IPS-18c (cell line): ENCODE measurements around the gene RALGPS1.

Experiments used
- H3K4me3 ChIP-seq: 2 replicates; pipeline ENCODE4 v1.7.0; 2013; ENCODE audit warnings: low read depth, mild to moderate bottlenecking, low read length, moderate library complexity; ENCODE audit not compliant: insufficient read depth
- H3K9me3 ChIP-seq: one replicate; pipeline ENCODE4 v1.6.1; 2013; ENCODE audit warnings: mild to moderate bottlenecking, low read length, moderate library complexity; ENCODE audit not compliant: control insufficient read depth, insufficient read depth

Gene RALGPS1

DNA sequence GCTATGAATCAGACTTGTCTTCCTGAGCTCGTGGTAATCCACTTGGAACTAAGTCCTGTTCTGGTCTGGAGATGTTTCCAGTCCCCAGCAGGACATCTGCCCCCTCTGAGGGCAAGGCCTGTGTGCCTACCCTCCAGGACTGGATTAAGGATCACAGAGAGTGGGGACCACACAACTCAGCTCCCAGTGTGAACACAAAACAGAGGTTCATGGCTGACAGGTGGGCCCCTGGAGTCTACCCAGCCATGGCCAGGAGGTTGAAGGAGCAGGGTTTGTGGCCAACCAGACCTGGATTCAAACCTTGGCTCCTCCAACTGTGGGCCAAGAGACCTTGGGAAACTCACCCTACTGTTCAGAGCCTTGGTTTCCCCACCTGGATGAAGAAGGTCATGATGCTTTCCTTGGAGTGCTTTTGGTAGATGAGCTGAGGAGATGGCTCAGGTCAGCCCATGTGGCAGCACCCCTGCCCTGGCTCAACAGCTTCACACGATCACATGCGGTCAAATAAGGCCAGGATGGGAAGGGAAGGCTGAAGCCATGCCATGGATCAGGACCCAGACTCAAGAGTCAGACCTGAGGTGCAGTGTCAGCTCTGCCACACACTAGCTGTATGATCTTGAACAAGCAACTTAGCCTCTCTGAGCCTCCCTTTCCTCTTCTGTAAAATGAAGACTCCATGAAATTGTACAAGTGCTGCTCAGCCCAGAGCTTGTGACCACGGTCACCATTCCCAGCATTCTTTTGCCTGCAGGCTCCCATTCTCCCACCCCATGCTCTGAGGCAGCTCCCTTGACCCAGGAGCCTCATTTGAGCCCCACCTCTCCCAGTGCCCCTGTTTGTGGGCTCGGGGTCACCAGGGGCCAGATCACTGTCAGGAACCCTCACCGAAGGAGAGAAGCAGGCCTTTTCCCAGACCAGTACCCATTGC is 235.1 kb downstream of the RALGPS1 start:
- H3K9me3 ChIP-seq: no peaks in the 10 kb centered on the region
- H3K4me3 ChIP-seq: no peak overlapping the region

DNA sequence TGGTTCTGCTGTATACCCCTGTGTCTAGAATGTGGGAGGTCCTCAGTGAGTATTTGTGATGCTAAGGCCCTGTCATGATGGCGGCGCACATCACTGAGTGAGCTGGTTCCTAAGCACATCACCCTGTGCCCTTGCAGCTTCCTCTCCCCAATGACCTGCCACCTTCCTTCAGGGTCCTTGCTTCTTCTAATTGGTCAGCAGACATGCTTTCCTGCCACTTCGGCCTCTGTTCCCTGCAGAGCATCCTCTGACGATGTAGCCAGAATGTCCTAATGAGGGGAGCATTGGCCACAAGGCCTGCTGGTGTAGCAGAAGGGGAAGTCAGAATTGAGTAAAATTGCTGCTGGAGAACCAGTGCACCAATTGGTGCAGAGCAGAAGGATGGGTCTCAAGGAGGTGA is 238.9 kb downstream of the RALGPS1 start:
- Histone ChIP-seq H3K4me3 (no peak overlapping the region), H3K9me3 (no peaks in the 10 kb centered on the region)

DNA sequence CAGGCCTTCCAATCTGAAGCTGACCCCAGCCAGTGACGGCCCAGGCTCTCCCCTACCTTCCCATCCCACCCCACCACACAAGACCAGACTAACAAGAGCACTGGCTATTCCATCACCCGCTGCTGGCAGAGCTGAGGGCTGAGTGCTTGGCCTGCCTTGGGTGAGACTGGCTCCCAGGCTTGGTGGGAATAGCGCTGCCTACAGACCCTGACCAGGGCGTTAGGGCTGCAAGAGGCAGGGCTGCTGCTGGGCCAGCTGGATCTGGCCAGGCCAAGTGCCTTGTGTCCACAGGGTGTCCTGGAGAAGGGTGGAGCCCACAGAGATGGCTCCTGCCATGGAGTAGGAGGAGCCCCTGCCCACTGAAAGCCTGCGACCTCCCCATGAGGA is 239.4 kb downstream of the RALGPS1 start:
- Histone ChIP-seq H3K9me3 (no peaks in the 10 kb centered on the region), H3K4me3 (no peak overlapping the region)

DNA sequence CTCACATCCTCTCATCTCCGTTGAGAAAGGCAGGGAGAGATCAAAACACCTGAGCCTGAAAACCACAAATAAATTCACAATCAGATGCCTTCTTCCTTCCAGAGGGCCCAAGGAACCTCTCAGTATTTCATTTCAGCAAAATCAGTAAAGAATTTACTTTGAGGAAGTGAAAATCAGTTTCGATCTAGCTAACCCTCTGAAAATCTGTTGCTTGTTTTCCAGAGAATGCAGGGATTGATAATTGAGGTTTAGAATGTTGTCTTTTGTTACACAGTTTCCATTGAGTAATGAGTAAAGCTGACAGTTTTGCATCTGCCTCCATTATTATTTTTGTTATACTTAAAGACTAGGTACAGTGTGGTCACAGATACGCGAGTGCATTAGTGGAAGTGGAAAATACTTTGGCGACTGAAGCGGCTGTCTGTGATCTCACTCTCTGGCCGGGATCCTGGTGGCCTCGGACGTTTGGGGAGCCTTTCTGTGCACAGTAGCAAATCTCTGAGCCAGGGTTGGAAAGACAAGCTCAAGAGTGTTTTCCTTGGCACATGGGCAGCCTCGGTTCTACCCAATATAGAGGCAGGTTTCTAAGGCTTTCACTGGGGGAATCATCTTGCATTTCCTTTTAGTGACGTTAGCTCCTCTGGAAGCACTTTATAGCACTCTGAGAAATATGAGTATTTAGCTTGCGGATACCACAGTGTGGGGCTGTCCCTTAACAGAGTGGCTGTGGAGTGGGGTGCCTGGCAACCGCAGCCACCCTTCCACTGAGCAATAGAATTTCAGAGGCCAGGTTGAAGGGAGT is 240.0 kb downstream of the RALGPS1 start:
- Histone ChIP-seq H3K4me3 (no peak overlapping the region), H3K9me3 (no peaks in the 10 kb centered on the region)

DNA sequence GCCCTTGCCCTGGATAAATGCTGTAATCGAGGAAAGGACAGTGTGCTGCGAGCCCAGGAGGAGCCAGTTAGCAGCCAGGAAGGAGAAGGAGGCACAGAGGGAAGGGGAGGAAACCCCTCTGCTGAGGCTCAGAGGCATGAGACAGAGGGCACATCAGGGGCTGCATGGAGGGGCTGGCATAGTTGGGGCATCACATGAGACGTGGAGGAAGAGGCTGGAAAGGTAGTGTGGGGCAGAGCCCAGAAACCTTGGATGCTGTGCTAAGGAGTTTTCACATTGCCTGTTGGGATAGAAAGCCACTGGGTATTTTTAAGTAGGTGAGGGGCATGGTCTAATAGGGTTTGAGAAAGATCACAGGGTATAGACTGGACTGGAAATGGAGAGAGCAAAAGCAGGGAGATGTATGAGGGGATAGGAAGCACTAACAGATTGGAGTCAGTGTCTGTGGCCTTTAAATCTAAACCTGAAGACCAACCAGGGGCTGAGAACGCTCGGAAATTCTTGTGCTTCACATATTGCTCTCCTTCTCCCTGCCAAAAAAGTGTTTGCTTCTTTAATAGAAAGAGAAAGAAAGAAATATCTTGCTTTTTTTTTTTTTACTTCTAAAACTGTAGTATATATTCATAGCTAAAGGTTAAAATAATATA is 240.9 kb downstream of the RALGPS1 start:
- Histone ChIP-seq H3K4me3 (no peak overlapping the region), H3K9me3 (no peaks in the 10 kb centered on the region)

DNA sequence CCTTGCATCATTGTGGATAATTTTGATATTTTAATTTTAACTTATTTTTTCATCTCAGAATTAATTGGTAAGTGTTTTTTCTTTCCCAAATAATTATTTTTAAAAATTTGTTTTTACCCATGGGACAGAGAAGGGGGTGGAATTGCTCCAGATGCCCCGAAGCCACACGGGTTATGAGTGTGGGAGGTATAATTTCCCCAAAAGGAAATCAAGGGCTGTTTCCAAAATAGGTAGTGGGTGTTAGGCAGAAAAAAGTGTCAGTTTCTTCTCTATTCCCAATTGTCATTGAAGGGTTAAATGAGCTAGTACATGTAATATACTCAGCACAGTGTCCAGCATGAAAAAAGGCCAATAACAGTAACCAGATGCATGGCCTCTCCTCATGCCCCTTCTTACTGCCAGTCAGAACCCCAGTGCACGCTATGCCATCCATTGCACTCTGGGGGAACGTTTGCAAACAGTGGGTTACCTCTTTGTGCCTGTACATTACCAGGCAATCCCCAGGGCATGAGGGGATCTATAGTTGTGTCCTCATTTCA is 244.3 kb downstream of the RALGPS1 start:
- H3K9me3 ChIP-seq: no peaks in the 10 kb centered on the region

DNA sequence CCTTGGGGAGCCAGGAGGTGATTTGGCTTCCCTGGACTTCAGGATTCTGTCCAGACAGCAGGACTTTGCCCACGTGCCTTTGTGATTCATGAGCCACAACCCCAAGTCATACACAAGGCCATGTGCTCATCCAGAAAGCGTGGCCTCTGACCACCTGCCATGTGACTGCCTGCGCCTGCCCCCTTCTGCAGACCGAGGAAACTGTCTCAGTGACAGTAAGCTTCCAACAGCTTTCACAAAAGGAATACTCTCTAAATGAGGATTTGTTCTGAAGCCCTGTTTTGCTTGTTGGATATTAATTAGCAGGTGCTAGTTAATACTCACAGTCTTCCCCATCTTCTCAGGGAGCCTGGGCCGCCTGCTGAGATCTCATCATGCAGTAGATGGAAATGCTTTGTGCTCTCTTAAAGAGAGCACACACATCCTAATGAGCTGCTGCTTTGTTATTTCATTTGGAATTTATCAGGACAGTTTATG is 244.8 kb downstream of the RALGPS1 start:
- H3K9me3 ChIP-seq: no peaks in the 10 kb centered on the region
- H3K4me3 ChIP-seq: peak overlapping the region; percentile 24; the same call in 1 of the 2 replicates

More for the DNA sequence above, 244.3 kb downstream of the RALGPS1 start:
- H3K4me3 ChIP-seq: peak overlapping the region; percentile 24; the same call in 1 of the 2 replicates

DNA sequence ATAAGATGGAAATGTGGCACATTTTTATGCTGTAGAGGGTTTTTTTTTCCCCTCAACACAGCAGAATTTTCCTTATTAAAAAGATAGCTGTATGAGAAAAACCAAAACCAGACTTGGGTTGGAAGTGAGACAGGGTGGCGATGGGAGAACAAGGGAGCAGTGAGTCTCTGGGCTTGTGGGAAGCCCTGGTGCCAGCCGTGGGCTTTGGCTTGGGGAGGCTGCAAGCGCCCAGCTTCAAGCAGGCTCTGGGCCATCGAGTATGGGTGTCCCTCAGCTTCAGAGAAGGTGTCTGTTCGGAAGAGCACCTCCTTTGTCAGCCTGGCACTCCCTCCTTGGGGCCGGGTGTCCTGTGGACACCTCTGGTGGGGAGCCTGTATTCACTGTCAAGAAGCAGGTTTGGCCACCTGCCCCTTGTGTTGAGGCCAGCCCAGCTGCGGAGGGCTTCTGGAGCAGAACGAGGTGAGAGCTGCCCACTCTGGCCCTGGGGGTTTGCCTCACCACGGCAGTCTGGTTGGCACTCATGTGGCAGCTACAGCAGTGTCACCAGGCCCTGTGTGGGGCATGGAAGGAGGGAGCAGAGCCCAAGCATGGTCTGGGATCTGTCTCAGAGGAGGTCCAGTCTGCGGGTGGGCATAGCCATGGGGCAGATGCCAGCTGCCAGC is 245.5 kb downstream of the RALGPS1 start:
- H3K9me3 ChIP-seq: no peaks in the 10 kb centered on the region
- H3K4me3 ChIP-seq: no peak overlapping the region

DNA sequence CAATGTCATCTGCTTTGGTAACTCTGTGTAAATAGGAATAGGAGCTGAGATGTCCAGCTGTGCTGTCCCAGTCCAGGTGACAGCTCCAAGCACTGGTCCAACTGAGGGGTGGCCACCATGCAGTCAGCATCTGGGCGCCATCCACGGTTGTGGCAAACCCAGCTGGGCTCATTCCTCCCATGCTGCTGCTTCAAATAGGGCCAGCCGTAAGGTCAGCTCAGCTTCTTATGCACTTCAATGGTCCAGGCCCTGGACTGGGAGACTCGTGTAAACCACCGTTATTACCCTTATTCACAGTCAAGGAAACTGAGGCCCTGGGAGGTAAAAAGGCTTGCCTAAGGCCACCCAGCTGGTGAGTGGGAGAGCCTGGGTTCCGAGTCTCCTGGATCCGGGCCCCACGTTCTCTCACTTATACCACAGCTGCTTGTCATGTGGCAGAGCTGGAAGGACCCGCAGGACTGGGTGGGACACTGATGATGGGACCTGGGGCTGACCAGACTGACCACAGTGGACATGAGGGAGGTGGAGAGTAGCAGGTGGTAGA is 246.6 kb downstream of the RALGPS1 start:
- Histone ChIP-seq H3K4me3 (no peak overlapping the region), H3K9me3 (no peaks in the 10 kb centered on the region)

DNA sequence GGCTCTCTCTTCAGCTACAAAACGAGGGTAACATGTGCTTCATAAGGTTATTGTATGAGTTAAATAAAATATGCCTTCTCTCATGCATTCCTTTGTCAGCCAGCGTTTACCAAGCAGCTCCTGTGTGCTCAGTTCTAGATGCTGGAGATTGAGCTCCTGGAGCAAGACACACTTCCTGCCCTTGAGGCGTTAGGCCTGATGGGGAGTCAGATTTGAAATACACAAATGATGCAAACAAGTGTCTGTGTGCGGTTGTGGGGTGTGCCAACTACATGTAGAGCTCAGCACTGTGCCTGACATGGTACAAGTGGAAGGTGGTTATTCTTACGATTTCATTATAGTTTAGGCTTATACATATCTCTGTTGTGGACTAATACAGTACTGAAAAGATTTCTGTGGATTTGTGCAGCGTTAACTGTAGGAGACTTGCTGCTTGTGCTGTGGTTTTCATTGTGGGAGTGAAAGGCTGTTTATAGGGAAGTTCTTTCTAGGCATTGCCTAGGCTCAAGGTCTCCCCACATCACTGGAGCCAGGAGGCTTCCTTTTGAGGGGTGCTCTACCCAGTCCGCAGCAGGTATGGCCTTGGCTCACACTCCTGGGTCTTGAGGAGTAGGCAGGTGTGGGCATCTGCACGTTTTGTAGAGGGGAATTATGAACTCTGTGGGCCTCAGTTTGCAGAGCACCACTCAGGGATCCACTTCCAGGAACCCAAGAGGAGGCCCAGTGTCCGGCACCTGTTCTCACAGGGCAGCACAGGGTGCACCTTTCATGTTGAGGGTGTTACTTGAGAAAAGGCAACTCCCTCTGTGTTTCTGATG is 247.7 kb downstream of the RALGPS1 start:
- no peaks in the 10 kb centered on the region for H3K9me3 ChIP-seq
- H3K4me3 ChIP-seq: no peak overlapping the region

DNA sequence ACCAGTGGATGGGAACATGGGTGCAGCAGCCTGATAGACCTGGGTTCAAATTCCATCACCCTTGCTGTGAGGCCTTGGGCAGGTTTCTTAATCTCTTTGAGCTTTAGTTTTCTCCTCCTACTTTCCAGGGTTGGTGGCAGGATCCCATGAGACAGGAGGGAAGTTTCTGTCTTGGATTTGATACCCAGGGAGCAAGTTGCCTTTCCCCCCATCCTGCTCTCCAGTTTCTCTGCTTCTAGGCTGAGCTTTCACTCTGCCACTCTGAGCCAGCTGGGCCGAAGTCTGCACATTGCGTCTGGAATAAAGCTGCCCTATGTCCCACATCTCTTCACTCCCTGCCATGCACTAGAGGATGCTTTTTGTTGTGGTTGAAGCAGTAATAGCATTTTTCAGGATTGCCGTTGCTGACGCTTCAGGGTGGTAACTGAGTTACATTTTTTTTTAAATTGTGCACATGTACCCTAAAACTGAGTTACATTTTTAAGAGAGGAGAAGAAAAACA is 248.3 kb downstream of the RALGPS1 start:
- no peak overlapping the region for H3K4me3 ChIP-seq
- no peaks in the 10 kb centered on the region for H3K9me3 ChIP-seq

DNA sequence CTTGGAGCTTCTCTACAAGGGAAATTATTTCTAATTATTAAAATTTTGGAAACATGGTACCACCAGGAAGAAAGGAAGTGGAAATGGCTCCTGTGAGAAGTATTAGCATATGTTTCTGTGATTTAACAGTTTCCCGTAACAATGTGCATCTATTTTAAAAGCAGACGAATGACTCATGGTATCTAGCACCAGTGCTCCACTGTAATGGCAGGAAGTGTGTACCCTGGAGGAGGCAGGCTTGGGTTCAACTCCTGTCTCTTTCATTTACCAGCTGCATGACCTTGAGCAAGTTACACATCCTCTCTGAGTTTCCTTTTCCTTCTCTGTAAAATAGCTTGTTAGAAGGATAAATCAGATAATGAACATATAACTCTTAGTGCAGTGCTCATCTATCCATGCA is 248.8 kb downstream of the RALGPS1 start:
- Histone ChIP-seq H3K4me3 (no peak overlapping the region), H3K9me3 (no peaks in the 10 kb centered on the region)

DNA sequence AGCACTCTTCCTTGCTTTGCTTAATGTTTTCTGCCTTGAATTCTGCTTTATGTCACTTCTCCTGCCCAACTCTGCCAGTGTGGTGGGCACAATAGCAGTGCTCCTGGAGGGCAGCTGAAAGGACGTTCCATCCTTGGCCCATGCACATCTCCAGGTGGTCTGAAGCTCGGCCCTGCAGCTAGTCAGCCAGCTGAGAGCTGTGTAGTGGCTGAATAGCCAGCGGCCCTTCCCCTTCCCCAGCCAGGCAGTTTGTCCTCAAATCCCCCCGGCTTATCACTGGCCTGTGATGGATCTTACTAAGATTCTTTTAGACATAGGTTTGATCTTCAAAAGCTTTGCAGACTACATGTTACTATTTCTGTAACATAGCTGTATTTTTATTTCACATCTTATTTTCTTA is 250.5 kb downstream of the RALGPS1 start:
- Histone ChIP-seq H3K9me3 (no peaks in the 10 kb centered on the region), H3K4me3 (no peak overlapping the region)

DNA sequence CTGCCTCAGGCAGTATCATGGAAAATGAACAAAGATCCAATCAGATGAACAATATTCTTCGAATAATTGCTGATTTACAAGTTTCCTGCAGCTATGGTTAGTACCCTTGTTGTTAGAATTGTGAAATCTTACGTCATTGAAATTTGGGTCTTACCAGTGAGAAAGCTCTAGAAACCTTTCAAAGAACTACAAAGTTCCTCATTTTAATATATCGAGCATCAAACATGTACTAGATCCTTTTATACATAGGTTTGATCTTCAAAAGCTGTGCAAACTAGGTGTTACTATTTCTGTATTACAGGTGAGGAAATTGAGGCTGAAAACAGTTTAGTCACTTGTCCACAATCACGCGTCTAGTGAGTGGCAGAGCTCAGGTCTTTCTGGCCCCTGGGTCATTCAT is 251.5 kb downstream of the RALGPS1 start:
- no peaks in the 10 kb centered on the region for H3K9me3 ChIP-seq
- H3K4me3 ChIP-seq: no peak overlapping the region

DNA sequence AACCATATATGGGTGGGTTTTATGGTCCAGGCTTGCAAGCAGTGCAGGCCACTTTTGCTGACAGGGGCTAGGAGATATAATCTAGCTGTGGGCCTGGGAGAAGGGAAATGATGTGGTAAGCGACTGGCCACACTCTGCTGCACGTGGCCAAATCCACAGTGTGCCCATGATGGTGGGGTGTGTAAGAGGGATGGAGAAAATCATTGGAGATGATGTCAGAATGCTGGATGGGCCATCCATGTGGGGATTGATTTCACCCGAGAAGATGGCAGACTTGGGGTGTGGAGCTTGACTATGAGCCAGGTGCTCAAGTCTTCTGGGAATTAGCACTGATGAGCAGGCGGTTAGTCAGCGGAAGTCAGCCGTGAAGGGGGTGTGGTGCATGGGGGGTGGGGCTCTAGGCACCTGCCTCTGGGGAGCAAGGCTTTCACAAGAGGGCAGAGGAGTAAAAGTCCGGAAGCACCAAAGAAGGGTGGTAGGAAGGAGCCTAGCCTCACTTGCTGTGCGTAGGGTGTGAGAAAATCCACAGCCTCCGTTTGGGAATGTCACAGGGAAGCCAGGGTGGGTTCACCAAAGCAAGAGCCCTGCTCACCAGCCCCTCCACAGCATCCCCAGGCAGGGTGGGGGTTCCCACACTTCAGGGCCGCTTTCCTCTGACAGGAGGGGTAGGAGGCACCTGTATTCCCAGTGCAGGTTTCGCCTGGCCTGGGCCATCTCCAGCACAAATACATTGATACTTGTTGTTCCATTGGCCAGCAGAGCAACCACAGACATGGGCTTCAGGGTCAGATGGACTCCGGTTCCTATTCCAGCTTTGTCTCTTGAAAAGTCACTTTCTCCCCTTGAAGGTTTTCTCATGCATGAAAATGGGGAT is 252.3 kb downstream of the RALGPS1 start:
- H3K4me3 ChIP-seq: no peak overlapping the region
- H3K9me3 ChIP-seq: no peaks in the 10 kb centered on the region
